Inferior parietal cortex (tissue), 1 donor: ENCODE measurements around the gene XPO4.
"Not testable (repeated sequence)": the region's sequence is repeated elsewhere in the genome, so short reads cannot be mapped to it uniquely, and the experiment has no call there.

Source experiments
- DNase-seq: peaks from one replicate; pipeline ENCODE4 v3.0.0-alpha.2; 2016; ENCODE audit errors: extremely low spot score

Gene XPO4

DNA sequence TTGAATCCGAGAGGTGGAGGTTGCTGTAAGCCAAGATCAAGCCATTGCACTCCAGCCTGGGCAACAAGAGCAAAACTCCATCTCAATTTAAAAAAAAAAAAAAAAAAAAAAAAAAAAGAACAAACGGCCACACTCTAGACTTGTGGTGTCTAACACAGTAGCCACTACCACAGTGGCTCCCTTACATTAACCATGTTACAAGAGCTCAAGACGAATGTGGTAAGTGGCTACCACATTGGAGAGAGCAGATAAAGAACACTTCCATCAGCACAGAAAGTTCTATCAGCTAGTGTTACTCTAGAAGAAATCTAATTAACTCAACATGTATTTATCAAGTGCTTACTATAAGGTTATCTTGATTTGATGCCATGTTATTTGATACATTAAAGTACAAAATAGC lies 11.5 kb downstream of the XPO4 start:
- DNase-seq: no peak

GRCh38 chr13:20890540-20890939 lies 12.0 kb downstream of the XPO4 start:
- not testable (repeated sequence) for DNase-seq

DNA sequence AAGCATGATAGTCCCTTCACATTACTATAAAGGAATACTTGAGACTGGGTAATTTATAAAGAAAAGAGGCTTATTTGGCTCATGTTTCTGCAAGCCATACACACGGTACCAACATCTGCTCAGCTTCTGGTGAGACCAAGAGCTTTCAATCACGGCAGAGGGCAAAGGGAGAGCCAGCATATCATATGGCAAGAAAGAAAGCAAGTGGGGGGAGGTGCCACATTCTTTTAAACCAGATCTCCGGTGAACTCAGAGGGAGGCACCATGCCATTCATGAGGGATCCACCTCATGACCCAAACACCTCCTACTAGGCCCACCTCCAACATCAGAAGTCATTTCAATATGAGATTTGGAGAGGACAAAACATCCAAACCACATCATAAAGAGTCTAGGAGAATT lies 20.3 kb downstream of the XPO4 start:
- no peak for DNase-seq

GRCh38 chr13:20877902-20878301 lies 24.6 kb downstream of the XPO4 start:
- no peak for DNase-seq

DNA sequence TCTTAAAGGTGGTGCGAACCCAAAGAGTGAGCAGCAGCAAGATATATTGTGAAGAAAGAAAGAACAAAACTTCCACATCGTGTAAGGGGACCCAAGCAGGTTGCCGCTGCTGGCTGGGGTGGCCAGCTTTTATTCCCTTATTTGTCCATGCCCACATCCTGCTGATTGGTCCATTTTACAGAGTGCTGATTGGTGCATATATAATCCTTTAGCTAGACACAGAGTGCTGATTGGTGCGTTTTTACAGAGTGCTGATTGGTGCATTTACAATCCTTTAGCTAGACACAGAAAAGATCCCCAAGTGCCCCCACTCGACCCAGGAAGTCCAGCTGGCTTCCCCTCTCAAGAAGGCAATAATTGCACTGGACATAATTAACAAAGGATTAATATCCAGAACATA lies 25.7 kb downstream of the XPO4 start:
- not testable (repeated sequence) for DNase-seq

DNA sequence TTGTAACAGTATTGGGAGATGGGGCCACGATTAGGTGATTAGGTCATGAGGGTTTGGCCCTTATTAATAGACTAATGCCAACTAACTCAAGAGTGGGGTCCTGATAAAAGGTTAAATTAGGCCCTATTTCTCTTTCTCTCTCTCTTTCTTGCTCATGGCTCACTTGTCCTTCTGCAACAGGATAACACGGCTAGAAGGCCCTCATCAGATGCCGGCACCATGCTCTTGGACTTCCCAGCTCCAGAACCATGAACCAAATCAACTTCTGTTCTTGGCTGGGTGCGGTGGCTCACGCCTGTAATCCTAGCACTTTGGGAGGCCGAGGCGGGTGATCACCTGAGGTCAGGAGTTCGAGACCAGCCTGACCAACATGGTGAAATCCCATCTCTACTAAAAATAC lies 28.1 kb downstream of the XPO4 start:
- DNase-seq: not testable (repeated sequence)

GRCh38 chr13:20873348-20873747 lies 29.2 kb downstream of the XPO4 start:
- no peak for DNase-seq

DNA sequence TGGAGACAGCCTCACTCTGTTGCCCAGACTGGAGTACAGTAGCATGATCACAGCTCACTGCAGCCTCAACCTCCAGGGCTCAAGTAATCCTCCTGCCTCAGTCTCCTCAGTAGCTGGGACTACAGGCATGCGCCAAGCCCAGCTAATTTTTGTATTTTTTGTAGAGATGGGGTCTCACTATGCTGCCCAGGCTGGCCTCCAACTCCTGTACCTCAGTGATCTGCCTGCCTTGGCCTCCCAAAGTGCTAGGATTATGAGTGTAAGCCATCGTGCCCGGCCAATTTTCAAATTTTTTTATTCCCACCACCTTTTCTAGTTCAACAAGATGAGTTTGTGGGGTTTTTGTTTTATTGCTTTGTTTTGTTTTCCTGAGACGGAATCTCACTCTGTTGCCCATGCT lies 31.7 kb downstream of the XPO4 start:
- no peak for DNase-seq

DNA sequence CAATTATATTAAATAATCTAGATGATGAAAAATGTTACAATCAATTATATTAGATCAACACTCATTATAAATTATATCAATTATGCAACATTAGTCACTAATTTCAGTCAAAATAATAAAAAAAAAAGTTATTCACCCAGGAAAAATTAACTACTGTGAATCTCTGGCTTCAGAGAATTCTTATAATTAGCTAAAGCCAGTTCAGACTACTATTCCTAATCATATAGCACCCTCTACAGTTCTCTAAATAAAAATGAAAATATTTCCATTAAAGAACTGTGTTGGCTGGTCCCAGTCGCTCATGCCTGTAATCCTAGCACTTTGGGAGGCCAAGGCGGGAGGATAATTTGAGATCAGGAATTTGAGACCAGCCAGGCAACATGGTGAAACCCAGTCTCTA lies 33.0 kb downstream of the XPO4 start:
- DNase-seq: no peak

DNA sequence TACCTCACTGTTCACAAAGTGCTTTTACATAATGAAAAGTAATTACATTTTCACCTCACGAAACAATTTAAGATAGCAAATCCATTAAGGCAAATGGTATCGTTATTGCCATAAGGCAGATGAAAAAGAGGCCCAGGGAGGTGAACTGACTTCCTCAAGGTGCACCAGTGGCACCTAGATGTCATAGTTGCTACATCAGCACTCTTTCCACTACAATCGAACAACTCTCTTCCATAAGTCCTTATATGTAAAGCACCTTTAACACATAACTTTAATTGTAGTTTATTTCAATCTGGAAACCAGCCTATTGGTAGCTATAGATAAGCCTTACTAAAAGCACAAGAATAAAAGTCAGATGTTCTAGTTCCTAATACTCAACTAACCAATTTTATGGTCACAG lies 35.1 kb downstream of the XPO4 start:
- no peak for DNase-seq

DNA sequence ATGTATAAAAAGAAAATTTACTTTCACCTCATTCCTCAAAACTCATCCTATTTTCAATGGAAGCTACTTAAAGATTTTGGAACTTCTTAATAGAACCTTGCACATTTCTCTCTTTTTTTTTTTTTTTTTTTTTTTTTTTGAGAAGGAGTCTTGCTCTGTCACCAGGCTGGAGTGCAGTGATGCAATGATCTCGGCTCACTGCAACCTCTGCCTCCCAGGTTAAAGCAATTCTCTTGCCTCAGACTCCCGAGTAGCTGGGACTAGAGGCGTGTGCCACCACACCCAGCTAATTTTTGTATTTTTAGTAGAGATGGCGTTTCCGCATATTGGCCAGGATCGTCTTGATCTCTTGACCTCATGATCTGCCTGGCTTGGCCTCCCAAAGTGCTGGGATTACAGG lies 40.9 kb downstream of the XPO4 start:
- DNase-seq: not testable (repeated sequence)

- no peak for DNase-seq
Measured at GRCh38 chr13:20860844-20861243, 41.7 kb downstream of the XPO4 start.

DNA sequence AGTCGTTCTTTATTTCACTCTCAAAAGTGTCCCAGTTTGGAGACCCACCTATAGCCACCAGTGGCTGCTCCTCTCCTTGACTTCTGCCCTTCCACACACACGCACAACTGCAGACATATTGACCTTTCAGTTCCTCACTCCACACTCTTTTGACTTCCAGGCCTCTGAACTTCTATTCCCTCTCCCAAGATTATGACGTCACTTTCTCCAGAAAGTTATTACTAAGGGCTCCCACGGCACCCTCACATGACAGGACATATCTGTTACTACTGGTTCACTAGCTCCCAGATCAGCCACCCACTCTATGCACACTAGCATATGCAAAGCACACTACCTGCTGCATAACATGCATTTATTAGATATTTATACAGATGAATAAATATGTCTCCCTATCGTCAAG lies 45.9 kb downstream of the XPO4 start:
- no peak for DNase-seq

- no peak for DNase-seq
Measured at GRCh38 chr13:20851844-20852402, 50.6 kb downstream of the XPO4 start.

- no peak for DNase-seq
Measured at GRCh38 chr13:20848944-20849343, 53.6 kb downstream of the XPO4 start.

DNA sequence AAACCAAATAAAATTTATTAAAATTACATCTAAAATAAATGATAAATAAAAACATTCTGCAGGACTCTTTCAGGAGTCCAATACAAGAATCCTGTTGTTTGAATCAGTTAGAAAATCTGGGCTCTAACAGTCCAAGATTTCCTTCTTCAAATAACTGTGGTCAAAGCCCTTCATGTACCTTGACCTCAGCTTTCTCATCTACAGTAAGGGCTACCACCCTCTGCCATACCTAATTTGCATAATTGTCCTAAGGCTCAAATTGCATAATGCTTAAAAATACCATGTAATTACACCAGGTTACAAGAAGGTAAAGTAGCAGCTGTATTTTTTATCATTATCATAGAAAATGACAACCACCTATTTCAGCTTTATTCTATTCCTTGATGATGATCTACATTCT lies 54.3 kb downstream of the XPO4 start:
- no peak for DNase-seq

- no peak for DNase-seq
Measured at GRCh38 chr13:20847296-20847695, 55.2 kb downstream of the XPO4 start.

DNA sequence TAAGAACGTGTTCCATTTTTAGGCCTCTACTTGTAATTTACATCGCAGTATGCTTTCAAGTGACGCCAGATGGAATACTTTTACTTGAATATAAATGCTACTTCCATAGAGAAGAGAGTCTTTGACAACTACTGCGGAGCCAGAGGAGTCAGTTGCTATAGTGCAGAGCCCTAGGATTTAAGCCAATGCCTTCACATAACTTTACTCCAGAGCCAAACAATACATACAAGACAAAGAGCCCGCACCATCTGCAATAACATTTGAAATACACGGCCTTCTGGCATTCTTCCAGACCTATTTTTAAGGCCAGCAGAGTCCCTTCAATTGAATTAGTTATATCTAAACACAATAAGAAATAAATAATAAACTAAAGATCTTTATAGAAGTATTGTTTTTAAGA lies 59.4 kb downstream of the XPO4 start:
- no peak for DNase-seq

- DNase-seq: no peak
Measured at GRCh38 chr13:20840568-20840967, 62.0 kb downstream of the XPO4 start.

- no peak for DNase-seq
Measured at GRCh38 chr13:20833900-20834679, 68.5 kb downstream of the XPO4 start.

GRCh38 chr13:20832861-20833260 lies 69.7 kb downstream of the XPO4 start:
- DNase-seq: no peak

- DNase-seq: no peak
Measured at GRCh38 chr13:20831933-20832332, 70.6 kb downstream of the XPO4 start.

- DNase-seq: no peak
Measured at GRCh38 chr13:20831254-20831653, 71.3 kb downstream of the XPO4 start.
